EL (cell line): ENCODE data around the gene PKP2.

Experiments used
- DNase-seq: peaks from one replicate; pipeline ENCODE4 v3.0.0-alpha.2; 2016

PKP2 gene

GRCh38 chr12:32860192-32860591, 36.4 kb downstream of the PKP2 start:
- DNase-seq = no peak

DNA sequence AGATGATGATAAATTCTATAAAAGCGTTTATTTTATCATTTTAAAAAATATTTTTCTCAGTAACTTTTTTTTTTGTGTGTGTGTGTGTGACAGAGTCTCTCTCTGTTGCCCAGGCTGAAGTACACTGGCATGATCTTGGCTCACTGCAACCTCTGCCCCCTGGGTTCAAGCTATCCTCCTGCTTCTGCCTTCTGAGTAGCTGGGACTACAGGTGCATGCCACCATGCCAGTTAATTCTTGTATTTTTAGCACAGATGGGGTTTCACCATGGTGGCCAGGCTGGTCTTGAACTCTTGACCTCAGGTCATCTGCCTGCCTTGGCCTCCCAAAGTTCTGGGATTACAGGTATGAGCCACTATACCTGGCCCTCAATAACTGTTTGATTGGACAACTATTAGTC, 37.2 kb downstream of the PKP2 start:
- DNase-seq = no peak

DNA sequence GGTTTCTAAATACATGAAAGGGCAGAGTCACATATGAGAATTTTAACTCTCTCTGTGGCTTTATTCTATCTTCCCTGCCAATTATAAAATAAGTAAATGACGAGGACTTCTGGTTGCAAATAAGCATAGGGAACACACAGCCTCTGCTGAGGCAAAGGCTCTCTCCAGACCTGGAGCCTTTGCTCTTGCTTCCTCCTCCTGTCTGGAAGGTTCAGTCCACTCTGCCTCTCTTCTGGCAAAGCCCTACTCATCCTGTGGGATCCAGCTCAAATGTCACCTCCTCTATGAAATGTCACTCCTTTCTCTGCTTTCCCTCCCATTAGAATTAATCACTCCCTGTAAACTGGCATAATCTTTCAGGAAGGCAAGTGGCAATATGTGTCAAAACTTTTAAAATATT, 41.9 kb downstream of the PKP2 start:
- no peak for DNase-seq

- no peak for DNase-seq
Observed at GRCh38 chr12:32854097-32854496, 42.5 kb downstream of the PKP2 start.

DNA sequence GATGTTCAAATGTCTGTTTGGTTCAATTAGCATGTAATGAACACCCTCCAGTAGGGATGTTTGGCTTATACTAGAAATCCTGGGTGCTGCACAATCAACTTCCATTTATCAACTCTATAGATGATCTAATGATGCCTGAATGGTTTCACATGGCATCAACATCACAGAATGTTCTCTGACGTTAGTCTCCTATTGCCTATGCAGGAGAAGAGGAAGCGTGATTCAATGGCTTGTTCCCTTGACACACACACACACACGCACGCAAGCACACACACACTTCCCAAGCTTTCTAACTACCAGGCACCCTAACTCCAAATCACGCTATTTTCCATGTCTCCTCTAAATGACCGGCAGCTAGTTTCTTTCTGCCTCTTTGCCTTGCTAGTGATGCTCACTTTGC, 49.3 kb downstream of the PKP2 start:
- DNase-seq = no peak

- no peak for DNase-seq
Observed at GRCh38 chr12:32846053-32846452, 50.5 kb downstream of the PKP2 start.

- no peak for DNase-seq
Observed at GRCh38 chr12:32843528-32844095, 53.0 kb downstream of the PKP2 start.

GRCh38 chr12:32841061-32841460, 55.5 kb downstream of the PKP2 start:
- no peak for DNase-seq

- DNase-seq = no peak
Observed at GRCh38 chr12:32839828-32840227, 56.7 kb downstream of the PKP2 start.

DNA sequence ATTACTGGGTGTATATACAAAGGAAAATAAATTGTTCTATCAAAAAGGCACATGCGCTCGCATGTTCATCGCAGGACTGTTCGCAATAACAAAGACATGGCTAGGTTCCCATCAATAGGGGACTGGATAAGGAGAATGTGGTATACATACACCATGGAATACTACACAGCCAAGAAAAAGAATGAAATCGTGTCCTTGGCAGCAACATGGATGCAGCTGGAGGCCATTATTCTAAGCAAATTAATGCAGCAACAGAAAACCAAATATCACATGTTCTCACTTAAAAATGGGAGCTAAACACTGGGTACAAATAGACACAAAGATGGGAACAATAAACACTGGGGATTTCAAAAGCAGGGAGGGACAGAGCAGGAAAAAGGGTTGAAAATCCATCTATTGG, 58.6 kb downstream of the PKP2 start:
- DNase-seq = no peak

DNA sequence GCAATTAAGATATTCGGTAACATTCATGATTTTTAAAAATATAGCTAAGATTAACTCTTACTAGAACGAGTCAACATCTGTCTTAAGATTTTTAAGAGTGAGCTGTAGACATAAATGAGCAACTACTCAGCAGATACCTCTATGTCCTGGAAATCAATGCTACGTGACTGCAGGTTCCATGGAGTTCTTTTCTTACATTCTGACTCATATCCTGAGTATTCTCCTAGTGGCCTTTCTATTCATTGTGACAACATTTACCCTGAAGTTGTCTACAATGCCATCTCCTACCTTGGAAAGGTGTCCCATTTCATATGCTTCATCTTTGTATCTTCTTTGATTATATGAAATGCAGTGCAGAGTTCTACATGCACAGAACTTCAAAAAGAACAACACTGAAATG, 59.9 kb downstream of the PKP2 start:
- DNase-seq = no peak

GRCh38 chr12:32834122-32834521, 62.5 kb downstream of the PKP2 start:
- no peak for DNase-seq

DNA sequence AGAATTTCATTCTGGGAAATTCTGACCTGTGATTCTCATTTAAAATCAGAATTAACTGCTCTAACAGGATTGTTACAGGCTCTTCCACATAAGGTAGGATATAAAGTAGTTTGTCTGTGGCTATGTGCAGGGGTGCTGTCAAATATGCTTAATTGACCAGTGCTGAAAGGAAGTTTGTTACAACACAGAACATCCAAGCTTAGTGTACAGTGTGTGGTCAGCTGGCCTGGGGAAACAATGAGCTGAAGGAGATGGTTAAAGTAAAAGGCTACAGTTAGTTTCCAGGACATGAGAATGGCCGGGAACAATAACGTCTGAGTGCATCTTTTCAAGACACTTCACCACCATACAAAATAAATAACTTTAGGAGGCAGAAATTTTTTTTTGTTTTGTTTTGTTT, 68.0 kb downstream of the PKP2 start:
- no peak for DNase-seq

GRCh38 chr12:32828120-32828519, 68.5 kb downstream of the PKP2 start:
- no peak for DNase-seq

GRCh38 chr12:32826807-32827412, 69.7 kb downstream of the PKP2 start:
- DNase-seq = no peak

- DNase-seq = no peak
Observed at GRCh38 chr12:32824596-32824995, 72.0 kb downstream of the PKP2 start.

GRCh38 chr12:32822344-32822743, 74.2 kb downstream of the PKP2 start:
- no peak for DNase-seq

DNA sequence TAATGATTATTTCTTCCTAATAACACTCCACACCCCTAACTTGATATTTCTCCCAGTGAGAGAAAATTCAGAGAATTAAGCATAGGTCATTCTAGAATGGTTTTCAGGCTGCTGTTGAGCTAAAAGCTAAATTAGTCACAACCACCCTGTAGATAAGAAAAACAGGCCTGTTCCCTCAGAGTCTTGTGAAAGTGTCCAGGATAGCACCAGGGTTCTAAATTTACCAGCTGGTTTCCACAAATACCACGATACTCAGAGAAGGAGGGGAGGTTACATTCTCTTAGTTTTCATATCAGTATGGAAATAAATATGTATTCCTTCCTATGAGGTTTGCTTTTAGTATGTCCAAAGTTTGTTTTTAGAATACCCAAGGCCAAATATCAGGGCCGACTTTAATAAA, 74.9 kb downstream of the PKP2 start:
- no peak for DNase-seq

- peak; percentile 3 for DNase-seq
Observed at GRCh38 chr12:32821293-32821692, 75.3 kb downstream of the PKP2 start.

DNA sequence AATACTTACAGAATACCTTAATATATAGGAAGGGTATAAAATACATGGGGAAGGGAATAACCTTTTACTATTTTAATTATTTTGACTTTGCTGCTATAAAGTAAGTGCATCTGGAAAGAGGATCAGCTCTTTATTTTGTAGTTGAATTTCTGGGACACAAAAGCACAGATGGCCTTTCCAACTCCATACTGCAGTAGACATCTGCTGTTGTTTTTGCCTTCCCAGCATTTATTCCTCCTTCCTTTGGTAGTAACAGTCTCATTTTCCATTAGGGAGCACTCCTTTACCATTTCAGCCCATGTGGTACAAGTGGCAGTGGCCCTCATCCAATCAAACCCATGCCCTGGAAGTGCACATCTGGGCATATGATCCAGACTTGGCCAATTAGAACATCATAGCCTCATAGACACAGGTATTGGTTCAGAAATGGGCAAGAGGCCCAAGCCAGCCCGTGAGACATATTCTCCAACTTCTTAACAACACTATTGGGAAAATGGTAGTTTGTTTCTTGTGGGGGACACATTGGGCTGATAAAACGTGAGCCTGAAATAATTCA, 76.1 kb downstream of the PKP2 start:
- no peak for DNase-seq

GRCh38 chr12:32819424-32819823, 77.2 kb downstream of the PKP2 start:
- DNase-seq = no peak

DNA sequence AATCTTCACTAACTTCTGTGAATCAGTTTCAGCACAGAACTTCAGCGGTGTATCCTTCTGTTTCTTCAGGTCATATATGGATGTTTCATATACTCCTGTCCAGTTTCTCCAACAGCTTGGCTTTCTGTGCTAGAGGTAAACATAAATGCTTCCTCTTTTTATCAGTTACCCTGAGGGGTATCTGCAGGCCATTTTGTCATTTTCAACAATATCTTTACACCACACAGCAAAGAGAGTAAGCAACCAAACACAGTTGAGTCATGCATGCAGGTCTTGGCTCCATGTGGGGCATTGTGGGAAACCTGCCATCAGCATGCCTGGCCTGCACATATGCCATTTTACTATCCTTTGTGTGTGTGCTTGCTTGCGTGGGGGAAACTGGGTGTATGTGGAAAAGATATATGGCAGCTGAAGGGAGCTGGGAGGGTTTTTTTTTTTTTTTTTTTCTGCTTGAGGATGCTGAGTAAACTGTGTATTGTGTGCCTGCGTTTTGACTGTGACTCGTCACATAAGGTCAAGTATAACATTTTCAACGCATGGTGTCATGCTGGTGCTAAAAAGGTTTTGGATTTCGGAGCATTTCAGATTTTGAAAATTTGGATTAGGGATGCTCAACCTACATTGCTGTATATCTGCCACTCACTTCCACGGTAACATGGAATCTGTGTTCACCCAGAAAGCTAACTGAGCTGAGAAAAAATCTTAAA, 84.7 kb downstream of the PKP2 start:
- DNase-seq = no peak

- no peak for DNase-seq
Observed at GRCh38 chr12:32809846-32810245, 86.7 kb downstream of the PKP2 start.

DNA sequence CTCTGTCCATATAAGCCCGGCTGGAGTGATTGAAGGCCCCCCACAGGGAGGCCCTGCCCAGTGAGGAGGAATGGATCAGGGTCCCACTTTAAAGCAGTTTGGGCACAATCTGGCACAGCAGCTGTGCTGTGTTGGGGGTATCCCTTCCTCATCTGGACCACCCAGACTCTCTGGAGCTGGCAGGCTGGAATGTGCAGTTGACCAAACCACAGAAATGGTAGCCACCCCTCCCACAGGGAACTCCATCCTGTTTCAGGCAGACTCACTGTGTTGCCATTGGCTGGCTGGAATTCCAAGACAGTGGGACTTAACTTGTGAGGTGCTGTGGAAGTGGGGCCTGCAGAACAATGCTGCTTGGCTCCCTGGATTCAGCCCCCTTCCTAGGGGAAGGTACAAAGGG, 87.4 kb downstream of the PKP2 start:
- no peak for DNase-seq
